ENCODE measurements around the gene TMEM39B. TPM values are rescaled to one million over a fixed set of nuclear protein-coding genes. Genes with fewer than 3 reads are reported as not detected.
"Not testable (repeated sequence)": the region's sequence is repeated elsewhere in the genome, so short reads cannot be mapped to it uniquely, and the experiment has no call there.

TMEM39B gene
- total RNA-seq, 4 donors from 2014 or later = 2.6 to 35.8 (median 3.5) TPM

DNA sequence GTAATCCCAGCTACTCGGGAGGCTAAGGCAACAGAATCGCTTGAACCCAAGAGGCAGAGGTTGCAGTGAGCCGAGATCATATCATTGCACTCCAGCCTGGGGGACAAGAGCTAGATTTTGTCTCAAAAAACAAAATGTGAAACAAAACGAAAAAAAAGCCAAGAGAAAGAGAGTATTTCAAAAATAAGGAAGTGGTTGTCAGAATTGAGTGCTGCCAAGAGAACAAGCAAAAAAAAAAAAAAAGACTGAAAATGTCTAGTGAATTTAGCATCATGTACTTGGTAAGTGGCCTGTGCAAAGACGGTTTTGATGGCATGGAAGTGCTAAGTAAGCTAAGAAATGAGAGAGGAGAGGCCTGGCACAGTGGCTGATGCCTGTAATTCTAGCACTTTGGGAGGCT, 49.4 kb downstream of the TMEM39B start:
- 38 to 59% methylated on average over 2 to 5 of the region's 5 CpGs for WGBS, 2 donors (ENCODE audit: low coverage in 1 of 2)
- Histone ChIP-seq H3K9me3 (no peaks in the 10 kb centered on the region), H3K27ac (no peak overlapping the region), H3K36me3 (no peaks in the 10 kb centered on the region), H3K27me3 (no peaks in the 10 kb centered on the region), H3K4me1 (peaks cover 0 to 37% (median 9%) of the 10 kb centered on the region in 4 donors), H3K4me3 (no peak overlapping the region)
- in situ Hi-C loops (cut with MboI; ENCODE audit: low pct_ligation_motif_present in 1 of 4, low pct_unique_long_range_greater_than_20kb in 1 of 4, low sequenced_read_pairs in 3 of 4) = no loop called here
- DNase-seq = no peak
- no peak for TF ChIP-seq POLR2A (IDR thresholded peaks at IDR 0.05)
- TF ChIP-seq POLR2AphosphoS5 (IDR thresholded peaks at IDR 0.05) = no peak
- TF ChIP-seq, protein P1, sequence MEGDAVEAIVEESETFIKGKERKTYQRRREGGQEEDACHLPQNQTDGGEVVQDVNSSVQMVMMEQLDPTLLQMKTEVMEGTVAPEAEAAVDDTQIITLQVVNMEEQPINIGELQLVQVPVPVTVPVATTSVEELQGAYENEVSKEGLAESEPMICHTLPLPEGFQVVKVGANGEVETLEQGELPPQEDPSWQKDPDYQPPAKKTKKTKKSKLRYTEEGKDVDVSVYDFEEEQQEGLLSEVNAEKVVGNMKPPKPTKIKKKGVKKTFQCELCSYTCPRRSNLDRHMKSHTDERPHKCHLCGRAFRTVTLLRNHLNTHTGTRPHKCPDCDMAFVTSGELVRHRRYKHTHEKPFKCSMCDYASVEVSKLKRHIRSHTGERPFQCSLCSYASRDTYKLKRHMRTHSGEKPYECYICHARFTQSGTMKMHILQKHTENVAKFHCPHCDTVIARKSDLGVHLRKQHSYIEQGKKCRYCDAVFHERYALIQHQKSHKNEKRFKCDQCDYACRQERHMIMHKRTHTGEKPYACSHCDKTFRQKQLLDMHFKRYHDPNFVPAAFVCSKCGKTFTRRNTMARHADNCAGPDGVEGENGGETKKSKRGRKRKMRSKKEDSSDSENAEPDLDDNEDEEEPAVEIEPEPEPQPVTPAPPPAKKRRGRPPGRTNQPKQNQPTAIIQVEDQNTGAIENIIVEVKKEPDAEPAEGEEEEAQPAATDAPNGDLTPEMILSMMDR (IDR thresholded peaks at IDR 0.05) = no peak
- TF ChIP-seq EP300 (IDR thresholded peaks at IDR 0.05; ENCODE audit: low read depth) = no peak
- intact Hi-C loops (cut with DNase I; ENCODE audit: low total_unique reads) = no loop called here

DNA sequence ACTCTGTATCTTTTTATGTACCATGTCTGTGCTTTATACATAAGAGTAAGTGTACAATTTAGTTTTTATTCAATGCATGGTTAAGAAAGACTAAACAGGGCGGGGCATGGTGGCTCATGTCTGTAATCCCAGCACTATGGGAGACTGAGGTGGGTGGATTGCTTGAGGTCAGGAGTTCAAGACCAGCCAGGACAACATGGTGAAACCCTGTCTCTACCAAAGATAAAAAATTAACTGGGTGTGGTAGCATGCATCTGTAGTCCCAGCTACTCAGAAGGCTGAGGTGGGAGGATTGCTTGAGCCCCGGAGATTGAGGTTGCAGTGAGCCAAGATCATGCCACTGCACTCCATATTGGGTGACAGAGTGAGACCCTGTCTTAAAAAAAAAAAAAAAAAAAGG, 50.6 kb downstream of the TMEM39B start:
- intact Hi-C loops (cut with DNase I; ENCODE audit: low total_unique reads); in situ Hi-C loops (cut with MboI; ENCODE audit: low pct_ligation_motif_present in 1 of 4, low pct_unique_long_range_greater_than_20kb in 1 of 4, low sequenced_read_pairs in 3 of 4); H3K36me3 ChIP-seq; H3K27me3 ChIP-seq; H3K9me3 ChIP-seq; H3K27ac ChIP-seq; DNase-seq; H3K4me3 ChIP-seq: not testable (repeated sequence)
- H3K4me1 ChIP-seq = peaks cover 0 to 35% (median 6%) of the 10 kb centered on the region in 4 donors
- 96 to 100% methylated on average over 1 to 2 of the region's 2 CpGs for WGBS, 2 donors (ENCODE audit: low coverage in 1 of 2)

DNA sequence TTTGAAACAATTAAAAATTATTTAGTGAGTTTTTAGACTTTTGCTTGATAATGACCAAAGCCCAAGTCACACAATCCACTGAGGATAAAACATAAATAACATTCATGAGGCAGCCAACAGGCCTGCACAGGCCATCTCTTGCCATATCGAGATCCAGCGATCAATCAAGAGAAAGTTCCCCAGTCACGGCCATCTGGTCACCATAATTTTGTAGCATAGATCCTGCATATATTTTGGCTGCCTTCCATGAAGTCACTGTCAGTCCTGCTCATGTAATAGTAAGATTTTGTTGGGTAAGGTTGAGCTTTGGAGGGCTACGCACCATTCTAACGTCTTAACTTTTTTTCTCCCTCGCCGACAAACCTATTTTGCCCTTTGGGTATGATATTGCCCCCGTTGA, 52.6 kb downstream of the TMEM39B start:
- TF ChIP-seq EP300 (IDR thresholded peaks at IDR 0.05; ENCODE audit: low read depth) = no peak
- no peak for TF ChIP-seq POLR2AphosphoS5 (IDR thresholded peaks at IDR 0.05)
- TF ChIP-seq POLR2A (IDR thresholded peaks at IDR 0.05) = no peak
- TF ChIP-seq, protein P1 (IDR thresholded peaks at IDR 0.05) = no peak
- no peak for DNase-seq
- intact Hi-C loops (cut with DNase I; ENCODE audit: low total_unique reads) (no loop called here), in situ Hi-C loops (cut with MboI; ENCODE audit: low pct_ligation_motif_present in 1 of 4, low pct_unique_long_range_greater_than_20kb in 1 of 4, low sequenced_read_pairs in 3 of 4) (no loop called here)
- Histone ChIP-seq H3K9me3 (no peaks in the 10 kb centered on the region), H3K27me3 (no peaks in the 10 kb centered on the region), H3K36me3 (peaks cover 0 to 2% (median 0%) of the 10 kb centered on the region in 4 donors), H3K27ac (no peak overlapping the region), H3K4me1 (peaks cover 0 to 40% (median 4%) of the 10 kb centered on the region in 4 donors), H3K4me3 (no peak overlapping the region)
- WGBS, 2 donors (ENCODE audit: low coverage in 1 of 2) = 89 to 90% methylated on average over 8 of the region's 8 CpGs

DNA sequence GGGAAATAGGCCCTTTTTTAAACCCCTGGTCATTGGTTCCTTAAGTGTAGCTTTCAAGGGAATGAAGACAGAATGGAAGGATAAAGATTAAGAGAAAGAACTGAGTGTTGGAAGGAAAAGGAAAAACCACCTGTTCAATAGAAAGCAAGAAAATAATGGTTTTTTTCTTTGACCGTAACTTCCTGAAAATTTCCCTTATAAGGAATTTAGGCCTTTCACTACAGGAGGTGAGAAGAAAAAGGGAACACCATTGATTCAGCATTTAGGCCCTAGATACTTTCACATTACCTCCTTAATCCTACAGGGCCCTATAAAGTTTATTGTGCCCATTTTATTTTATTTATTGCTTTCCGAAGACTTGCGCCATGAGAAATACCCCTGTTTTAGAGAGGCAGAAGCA, 54.0 kb downstream of the TMEM39B start:
- no peak for DNase-seq
- peaks cover 0 to 8% (median 0%) of the 10 kb centered on the region in 4 donors for H3K36me3 ChIP-seq
- no peak for TF ChIP-seq POLR2AphosphoS5 (IDR thresholded peaks at IDR 0.05)
- TF ChIP-seq, protein P1 (IDR thresholded peaks at IDR 0.05) = no peak
- no peak for TF ChIP-seq POLR2A (IDR thresholded peaks at IDR 0.05)
- TF ChIP-seq EP300 (IDR thresholded peaks at IDR 0.05; ENCODE audit: low read depth) = no peak
- H3K27ac ChIP-seq = no peak overlapping the region
- H3K9me3 ChIP-seq = no peaks in the 10 kb centered on the region
- peaks cover 0 to 26% (median 4%) of the 10 kb centered on the region in 4 donors for H3K4me1 ChIP-seq
- in situ Hi-C loops (cut with MboI; ENCODE audit: low pct_ligation_motif_present in 1 of 4, low pct_unique_long_range_greater_than_20kb in 1 of 4, low sequenced_read_pairs in 3 of 4) = no loop called here
- WGBS, 2 donors (ENCODE audit: low coverage in 1 of 2) = 84 to 93% methylated on average over 3 of the region's 3 CpGs
- no peak overlapping the region for H3K4me3 ChIP-seq
- intact Hi-C loops (cut with DNase I; ENCODE audit: low total_unique reads) = no loop called here
- H3K27me3 ChIP-seq = no peaks in the 10 kb centered on the region
